IMR-90 (cell line): ENCODE measurements around the gene LARP1. TPM values are rescaled to one million over a fixed set of nuclear protein-coding genes. Genes with fewer than 3 reads are reported as not detected.

Source experiments
- ATAC-seq: fragments of 200-7000 bp; cut with Tn5 transposase; 2 replicates; pipeline ENCODE4 v1.9.1; 2020; ENCODE audit warnings: low read depth, mild to moderate bottlenecking, moderate library complexity
- BruUV-seq: library from RNA; stranded (reverse); fragments of 400-500 nt; replicated peaks from 2 replicates; lab custom pipeline; 2021; lab: Mats Ljungman, UMichigan
- CTCF ChIA-PET: fragments of 300-600 bp; formaldehyde crosslinking; extraction: SDS; loops from one replicate; lab custom pipeline; 2021; ENCODE audit warnings: antibody characterized with exemption; lab: Yijun Ruan, JAX
- POLR2A ChIA-PET: fragments of 300-600 bp; sonication (Branson Sonifier 250); formaldehyde crosslinking; loops from one replicate; lab custom pipeline; 2022; ENCODE audit warnings: antibody characterized with exemption; ENCODE audit not compliant: unreplicated experiment; lab: Charles Lee
- DNase-seq: peaks from one replicate; pipeline ENCODE4 v3.0.0; 2013
- H2AFZ ChIP-seq: replicated peaks from 2 replicates; pipeline ENCODE3; 2013; ENCODE audit warnings: low read length, mild to moderate bottlenecking; ENCODE audit not compliant: poor library complexity
- H2AK5ac ChIP-seq: 2 replicates; pipeline ENCODE4 v1.6.1; 2013; ENCODE audit warnings: low read depth, low read length, inconsistent platforms
- H2AK9ac ChIP-seq: replicated peaks from 2 replicates; pipeline ENCODE3; 2013; ENCODE audit warnings: mild to moderate bottlenecking, low read depth, low read length, moderate library complexity; ENCODE audit not compliant: poor library complexity
- H2BK120ac ChIP-seq: 2 replicates; pipeline ENCODE4 v1.6.1; 2013; ENCODE audit warnings: low read depth, low read length, inconsistent platforms
- H2BK15ac ChIP-seq: 3 replicates; pipeline ENCODE4 v1.6.1; 2013; ENCODE audit warnings: low read depth, low read length, inconsistent platforms
- H2BK20ac ChIP-seq: 2 replicates; pipeline ENCODE4 v1.6.1; 2013; ENCODE audit warnings: low read depth, mild to moderate bottlenecking, inconsistent platforms, low read length, moderate library complexity
- H2BK5ac ChIP-seq: 2 replicates; pipeline ENCODE4 v1.6.1; 2013; ENCODE audit warnings: mild to moderate bottlenecking, low read depth, low read length, inconsistent platforms; ENCODE audit not compliant: poor library complexity, severe bottlenecking
- H3K14ac ChIP-seq: replicated peaks from 2 replicates; pipeline ENCODE4 v1.6.1; 2013; ENCODE audit warnings: low read depth, low read length, inconsistent platforms
- H3K18ac ChIP-seq: 2 replicates; pipeline ENCODE4 v1.6.1; 2013; ENCODE audit warnings: low read depth, low read length, control low read depth
- H3K23ac ChIP-seq: 2 replicates; pipeline ENCODE4 v1.6.1; 2013; ENCODE audit warnings: low read depth, low read length, inconsistent platforms
- H3K27ac ChIP-seq: 2 replicates; pipeline ENCODE4 v1.5.1; 2013; ENCODE audit warnings: mild to moderate bottlenecking, control low read depth, low read length; ENCODE audit not compliant: insufficient read depth
- H3K27me3 ChIP-seq: 2 replicates; pipeline ENCODE4 v1.6.1; 2013; ENCODE audit warnings: low read length; ENCODE audit not compliant: control insufficient read depth, insufficient read depth
- H3K36me3 ChIP-seq: 2 replicates; pipeline ENCODE4 v1.6.1; 2013; ENCODE audit warnings: low read length, mixed read lengths; ENCODE audit not compliant: control insufficient read depth, insufficient read depth
- H3K4ac ChIP-seq: 2 replicates; pipeline ENCODE4 v1.6.1; 2013; ENCODE audit warnings: low read depth, low read length, inconsistent platforms
- H3K4me1 ChIP-seq: 2 replicates; pipeline ENCODE4 v1.6.1; 2013; ENCODE audit warnings: low read length, mixed read lengths; ENCODE audit not compliant: control insufficient read depth, insufficient read depth
- H3K4me2 ChIP-seq: 2 replicates; pipeline ENCODE4 v1.6.1; 2013; ENCODE audit warnings: low read depth, mild to moderate bottlenecking, control low read depth, low read length, moderate library complexity
- H3K4me3 ChIP-seq: 2 replicates; pipeline ENCODE4 v1.5.1; 2013; ENCODE audit warnings: low read depth, mild to moderate bottlenecking, control low read depth, low read length, moderate library complexity; ENCODE audit not compliant: insufficient read depth
- H3K56ac ChIP-seq: 2 replicates; pipeline ENCODE4 v1.6.1; 2013; ENCODE audit warnings: low read length, inconsistent platforms; ENCODE audit not compliant: insufficient read depth; ENCODE audit errors: extremely low read depth
- H3K79me1 ChIP-seq, 2 experiments: 2 replicates each; pipeline ENCODE4 v1.6.1; 2013; ENCODE audit warnings: low read length in 2 of 2, inconsistent platforms in 1 of 2, low read depth in 1 of 2
- H3K9ac ChIP-seq: 2 replicates; pipeline ENCODE4 v1.6.1; 2013; ENCODE audit warnings: low read depth, low read length, control low read depth
- H3K9me1 ChIP-seq: 2 replicates; pipeline ENCODE4 v1.6.1; 2013; ENCODE audit warnings: low read length, inconsistent platforms; ENCODE audit not compliant: insufficient read depth
- H3K9me3 ChIP-seq: 2 replicates; pipeline ENCODE4 v1.6.1; 2013; ENCODE audit warnings: low read length; ENCODE audit not compliant: control insufficient read depth, insufficient read depth
- H4K20me1 ChIP-seq: 2 replicates; pipeline ENCODE4 v1.6.1; 2013; ENCODE audit warnings: low read length, inconsistent platforms; ENCODE audit not compliant: insufficient read depth
- H4K5ac ChIP-seq: 2 replicates; pipeline ENCODE4 v1.6.1; 2013; ENCODE audit warnings: mild to moderate bottlenecking, low read depth, low read length, control low read depth
- H4K8ac ChIP-seq, 2 experiments: 2 replicates each; pipeline ENCODE4 v1.6.1; 2013; ENCODE audit warnings: low read depth in 2 of 2, low read length in 2 of 2, control low read depth in 1 of 2, inconsistent platforms in 1 of 2
- H4K91ac ChIP-seq: 2 replicates; pipeline ENCODE4 v1.6.1; 2013; ENCODE audit warnings: low read depth, low read length, inconsistent platforms; ENCODE audit not compliant: insufficient read depth
- MXI1 ChIP-seq: IDR thresholded peaks from 2 replicates; pipeline ENCODE4 v1.6.1; 2012; ENCODE audit warnings: low read depth, mild to moderate bottlenecking, low read length, moderate library complexity, borderline replicate concordance
- POLR2A ChIP-seq: IDR thresholded peaks from 2 replicates; pipeline ENCODE4 v1.6.1; 2012; ENCODE audit warnings: mild to moderate bottlenecking, low read depth, low read length
- RAD21 ChIP-seq: IDR thresholded peaks from 2 replicates; pipeline ENCODE4 v1.6.1; 2012; ENCODE audit warnings: low read length, improper control_type of control experiment
- RCOR1 ChIP-seq: IDR thresholded peaks from 2 replicates; pipeline ENCODE4 v1.6.1; 2012; ENCODE audit warnings: mild to moderate bottlenecking, low read length, improper control_type of control experiment; ENCODE audit not compliant: insufficient replicate concordance
- WGBS, 2 experiments: methylation state at CpG; one replicate each; pipeline versions ENCODE4 v1.1.5 to v1.1.7; 2013; ENCODE audit warnings: missing lambda C conversion rate in 2 of 2; ENCODE audit not compliant: insufficient read length in 1 of 2; ENCODE audit errors: extremely low coverage in 2 of 2; 5-methylcytosine and 5-hydroxymethylcytosine counted together
- dilution Hi-C: fragments of 300-500 bp; cut with HindIII; formaldehyde crosslinking; loops from one replicate; pipeline ENCODE4 v1.14.3; 2018; ENCODE audit warnings: low sequenced_read_pairs; ENCODE audit not compliant: unreplicated experiment
- in situ Hi-C: fragments of 300-500 bp; cut with MboI; formaldehyde crosslinking; loops from 3 replicates; pipeline ENCODE4 v1.14.3; 2019; ENCODE audit warnings: low sequenced_read_pairs, inconsistent platforms, mixed read lengths
- intact Hi-C: fragments of 100-400 bp; cut with micrococcal nuclease; formaldehyde crosslinking; loops from 2 replicates; pipeline ENCODE4 v1.10.0; 2022
- polyA plus RNA-seq, 3 experiments: library from polyadenylated mRNA; depleted of rRNA; stranded (reverse); fragments of >200 nt; gene quantifications; 2 replicates each; pipeline ENCODE4 v1.2.3, GENCODE V29; 2012; ENCODE audit warnings: low replicate concordance in 1 of 3
- total RNA-seq: library from RNA; depleted of rRNA; stranded (reverse); fragments of >200 nt; gene quantifications from 2 replicates; pipeline ENCODE4 v1.2.3, GENCODE V29; 2012
- TF ChIP-seq, protein P1 (sequence below): fragments of 150-350 bp; IDR thresholded peaks from 2 replicates; pipeline ENCODE4 v1.6.1; 2017; ENCODE audit warnings: mild to moderate bottlenecking, antibody characterized with exemption, low read length, low read depth

The LARP1 gene
- total and polyA plus RNA-seq, 2 of the 4 experiments (the other 2 are of a cell fraction), result 47.3 to 77.4 TPM

DNA sequence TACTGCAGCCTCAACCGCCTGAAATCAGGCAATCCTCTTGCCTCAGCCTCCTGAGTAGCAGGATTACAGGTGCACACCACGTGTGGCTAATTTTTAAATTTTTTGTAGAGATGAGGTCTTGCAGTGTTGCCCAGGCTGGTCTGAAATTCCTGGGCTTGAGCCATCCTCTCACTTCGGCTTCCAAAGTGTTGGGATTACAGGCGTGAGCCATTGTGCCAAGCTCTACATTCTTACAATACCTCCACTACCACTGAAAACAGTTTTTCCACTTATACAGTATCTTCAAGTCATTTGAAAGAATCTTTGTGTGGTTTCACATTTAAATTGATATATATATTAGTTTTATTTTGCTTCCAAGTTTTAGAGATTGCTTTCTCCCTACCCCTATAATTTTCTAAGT, 42.6 kb downstream of the LARP1 start:
- H2AFZ ChIP-seq, result no peak overlapping the region
- no peak overlapping the region for H3K56ac ChIP-seq
- no peak overlapping the region for H3K23ac ChIP-seq
- H3K27ac ChIP-seq, result no peak overlapping the region
- POLR2A ChIA-PET, result no interaction called here
- no peak overlapping the region for H2BK120ac ChIP-seq
- H3K9me3 ChIP-seq, result no peaks in the 10 kb centered on the region
- H3K18ac ChIP-seq, result no peak overlapping the region
- no peak overlapping the region for H3K4me2 ChIP-seq
- no peak overlapping the region for H3K14ac ChIP-seq
- no peak overlapping the region for H4K8ac ChIP-seq
- no peak overlapping the region for H2AK9ac ChIP-seq
- in situ Hi-C loops (no loop called here), intact Hi-C loops (no loop called here), dilution Hi-C loops (no loop called here)
- H2BK5ac ChIP-seq, result no peak overlapping the region
- CTCF ChIA-PET, result interaction anchor here (0.6 kb wide), 1 partner anchor 10 kb away, joined by 7 read pairs; no protein-coding TSS in a partner anchor
- peaks cover 37 to 75% of the 10 kb centered on the region in 2 experiments for H3K79me1 ChIP-seq
- TF ChIP-seq POLR2A (no peak), RCOR1 (no peak), RAD21 (no peak), MXI1 (no peak)
- TF ChIP-seq, protein P1, sequence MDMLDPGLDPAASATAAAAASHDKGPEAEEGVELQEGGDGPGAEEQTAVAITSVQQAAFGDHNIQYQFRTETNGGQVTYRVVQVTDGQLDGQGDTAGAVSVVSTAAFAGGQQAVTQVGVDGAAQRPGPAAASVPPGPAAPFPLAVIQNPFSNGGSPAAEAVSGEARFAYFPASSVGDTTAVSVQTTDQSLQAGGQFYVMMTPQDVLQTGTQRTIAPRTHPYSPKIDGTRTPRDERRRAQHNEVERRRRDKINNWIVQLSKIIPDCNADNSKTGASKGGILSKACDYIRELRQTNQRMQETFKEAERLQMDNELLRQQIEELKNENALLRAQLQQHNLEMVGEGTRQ, result no peak
- peaks cover 27% of the 10 kb centered on the region for H3K4me1 ChIP-seq
- no peak for DNase-seq
- H2AK5ac ChIP-seq, result no peak overlapping the region
- H3K27me3 ChIP-seq, result no peaks in the 10 kb centered on the region
- H3K9ac ChIP-seq, result no peak overlapping the region
- H2BK15ac ChIP-seq, result no peak overlapping the region
- peaks cover 55% of the 10 kb centered on the region for H4K20me1 ChIP-seq
- no peak overlapping the region for H4K91ac ChIP-seq
- peaks cover 43% of the 10 kb centered on the region for H3K9me1 ChIP-seq
- H3K4ac ChIP-seq, result no peak overlapping the region
- H3K36me3 ChIP-seq, result peaks cover 43% of the 10 kb centered on the region
- WGBS, 2 experiments, result 80% methylated on average over 1 of the region's 4 CpGs; no CpG with 5 or more reads in 1 of the 2 experiments
- ATAC-seq, result no peak
- H2BK20ac ChIP-seq, result no peak overlapping the region
- BruUV-seq, result no TSS peak
- H4K5ac ChIP-seq, result no peak overlapping the region
- no peak overlapping the region for H3K4me3 ChIP-seq
